GM23248 (cell line): ENCODE measurements around the gene PEX7.

Experiments
- EZH2 ChIP-seq: fragments of 200-600 bp; sonication (generic); IDR thresholded peaks from 2 replicates; pipeline ENCODE4 v1.6.1; 2018; ENCODE audit warnings: antibody characterized with exemption, mild to moderate bottlenecking; ENCODE audit not compliant: insufficient read depth, poor library complexity, severe bottlenecking
- EZH2phosphoT487 ChIP-seq: fragments of 200-600 bp; sonication (generic); IDR thresholded peaks from 2 replicates; pipeline ENCODE4 v1.6.1; 2018; ENCODE audit warnings: antibody characterized with exemption, moderate library complexity, mild to moderate bottlenecking, low read depth; ENCODE audit not compliant: insufficient read depth

GRCh38 chr6:136890194-136890839 is 67.9 kb downstream of the PEX7 start:
- TF ChIP-seq EZH2, result no peak
- no peak for TF ChIP-seq EZH2phosphoT487
